ENCODE measurements around the gene NFIX. TPM values are rescaled to one million over a fixed set of nuclear protein-coding genes. Genes with fewer than 3 reads are reported as not detected.

The NFIX gene
- total and polyA plus RNA-seq, 2 of the 13 experiments (the other 11 are each of a cell fraction or from before 2014, with no cell fraction given), result 3.4 to 5.4 TPM

GRCh38 chr19:13060233-13060963 is 65.1 kb downstream of the NFIX start (continued):
- TF ChIP-seq ZNF121 (CRISPR knock-in tag; IDR thresholded peaks at IDR 0.05), result peak; percentile 65
- TF ChIP-seq EEA1 (CRISPR knock-in tag; IDR thresholded peaks at IDR 0.05; ENCODE audit: borderline replicate concordance), result no peak

GRCh38 chr19:13060964-13061927 is 66.0 kb downstream of the NFIX start:
- intact Hi-C loops (cut with micrococcal nuclease; ENCODE audit: unreplicated experiment), result loop anchor here (1.0 to 5.0 kb wide), 3 partner anchors 28 to 76 kb away; no protein-coding TSS in a partner anchor
- peak; percentile 76 for FAIRE-seq
- Histone ChIP-seq H3K4me1 (ENCODE audit: insufficient read depth, low read length) (peaks cover 55% of the 10 kb centered on the region), H3K9me3 (ENCODE audit: low read length) (no peaks in the 10 kb centered on the region), H3K4me2 (ENCODE audit: low read depth, low read length) (peak overlapping the region; percentile 97), H3K36me3 (replicated peaks in 1 of 2; ENCODE audit: control insufficient read depth in 1 of 2, insufficient read depth in 2 of 2, low read length in 2 of 2) (peaks cover 0 to 3% of the 10 kb centered on the region in 2 experiments; a peak in 2 of 5 replicates), H3K27me3 (ENCODE audit: control insufficient read depth in 1 of 2, insufficient read depth in 2 of 2, low read length in 2 of 2) (no peaks in the 10 kb centered on the region), H2AFZ (ENCODE audit: low read length) (no peak overlapping the region), H4K20me1 (ENCODE audit: insufficient read depth, low read length) (no peaks in the 10 kb centered on the region), H3K4me3 (replicated peaks in 1 of 3; ENCODE audit: insufficient read depth in 1 of 3, low read depth in 2 of 3, low read length in 3 of 3) (peak overlapping the region; percentile 46 to 78 (median 54); a peak in 5 of 6 replicates), H3K79me2 (ENCODE audit: insufficient read depth, low read length) (peaks cover 17% of the 10 kb centered on the region), H3K27ac (ENCODE audit: extremely low read length, insufficient read depth, low read length) (peak overlapping the region; percentile 98), H3K9ac (ENCODE audit: insufficient read depth, low read depth, low read length) (peak overlapping the region; percentile 85)
- ATAC-seq, result peak; percentile 76
- BruUV-seq (replicated peaks), result TSS peak; percentile 37
- CTCF ChIA-PET (ENCODE audit: low intra/inter-chr PET ratio, low total read pairs), result interaction anchor here (0.8 to 3.3 kb wide), 5 partner anchors 27 to 96 kb away, joined by 3 to 42 read pairs (median 10); no protein-coding TSS in a partner anchor
- POLR2A ChIA-PET, result interaction anchor here (1.0 to 5.4 kb wide), 21 partner anchors 10 to 102 kb away, joined by 3 to 128 read pairs (median 9); partner anchors contain the start of genes IER2 and STX10
- DNase-seq (ENCODE audit: low spot score), result peak; percentile 70
- 2% methylated on average over 19 of the region's 40 CpGs for WGBS (ENCODE audit: low lambda C conversion rate)
- in situ Hi-C loops (cut with HindIII; ENCODE audit: extremely low pct_ligation_motif_present, low pct_unique_long_range_greater_than_20kb), result loop anchor here (5.0 kb wide), 2 partner anchors 39 to 74 kb away; no protein-coding TSS in a partner anchor
- TF ChIP-seq MTF1 (CRISPR knock-in tag; IDR thresholded peaks at IDR 0.05), result no peak
- TF ChIP-seq AGO2 (optimal IDR thresholded peaks at IDR 0.05; ENCODE audit: low read depth, low read length), result peak; percentile 65
- TF ChIP-seq ZNF274 (CRISPR knock-in tag; IDR thresholded peaks at IDR 0.05), result peak; percentile 51; the same call in 1 of the 2 replicates
- TF ChIP-seq ZNF430 (CRISPR knock-in tag; IDR thresholded peaks at IDR 0.05), result no peak; the same call in 1 of the 2 replicates
- TF ChIP-seq TFAP4 (IDR thresholded peaks at IDR 0.05; ENCODE audit: borderline replicate concordance, low read depth), result no peak; the same call in 1 of the 2 replicates
- TF ChIP-seq HOMEZ (CRISPR knock-in tag; IDR thresholded peaks at IDR 0.05; ENCODE audit: low read depth), result no peak
- no peak for TF ChIP-seq RFX5 (IDR thresholded peaks at IDR 0.05; ENCODE audit: low read depth, low read length)
- TF ChIP-seq ZFY (CRISPR knock-in tag; IDR thresholded peaks at IDR 0.05), result no peak
- no peak for TF ChIP-seq JARID2 (CRISPR knock-in tag; IDR thresholded peaks at IDR 0.05; ENCODE audit: insufficient replicate concordance)
- no peak for TF ChIP-seq EEA1 (CRISPR knock-in tag; IDR thresholded peaks at IDR 0.05; ENCODE audit: borderline replicate concordance)
- no peak for TF ChIP-seq ATM (IDR thresholded peaks at IDR 0.05; ENCODE audit: borderline replicate concordance)
- no peak for TF ChIP-seq NRL (CRISPR knock-in tag; IDR thresholded peaks at IDR 0.05; ENCODE audit: borderline replicate concordance)
- TF ChIP-seq RELA (CRISPR knock-in tag; IDR thresholded peaks at IDR 0.05), result no peak
- TF ChIP-seq MAX (IDR thresholded peaks at IDR 0.05), result peak; percentile 35; the same call in 1 of the 2 replicates
- no peak for TF ChIP-seq ZNF17 (CRISPR knock-in tag; IDR thresholded peaks at IDR 0.05)
- peak; percentile 35; the same call in 1 of the 2 replicates for TF ChIP-seq MED13 (CRISPR knock-in tag; IDR thresholded peaks at IDR 0.05)
- no peak for TF ChIP-seq CHD2 (IDR thresholded peaks at IDR 0.05; ENCODE audit: low read depth, low read length)
- TF ChIP-seq ZNF446 (CRISPR knock-in tag; IDR thresholded peaks at IDR 0.05), result peak; percentile 46; the same call in 1 of the 2 replicates
